Daoy (cell line): ENCODE data around the gene RALGAPA2. TPM values are rescaled to one million over a fixed set of nuclear protein-coding genes. Genes with fewer than 3 reads are reported as not detected.

Source experiments
- DNase-seq: peaks from one replicate; pipeline ENCODE4 v3.0.0-alpha.2; 2015; ENCODE audit warnings: low read depth
- total RNA-seq: library from RNA; depleted of rRNA; stranded (reverse); fragments of >200 nt; shearing (Covaris generic); gene quantifications from 2 replicates; pipeline ENCODE4 v1.2.3, GENCODE V29; 2014; rRNA removed

RALGAPA2 gene
- 3.7 and 5.9 TPM in 2 replicates for total RNA-seq

GRCh38 chr20:20712474-20713243 lies at the start of gene RALGAPA2:
Gene RALGAPA2, minus strand, starts transcription at chr20:20712644. Its CDS starts 164 bp downstream, at chr20:20712480.
- DNase-seq, result peak; percentile 98

GRCh38 chr20:20761301-20761700 lies 48.9 kb upstream of the RALGAPA2 start:
- no peak for DNase-seq

DNA sequence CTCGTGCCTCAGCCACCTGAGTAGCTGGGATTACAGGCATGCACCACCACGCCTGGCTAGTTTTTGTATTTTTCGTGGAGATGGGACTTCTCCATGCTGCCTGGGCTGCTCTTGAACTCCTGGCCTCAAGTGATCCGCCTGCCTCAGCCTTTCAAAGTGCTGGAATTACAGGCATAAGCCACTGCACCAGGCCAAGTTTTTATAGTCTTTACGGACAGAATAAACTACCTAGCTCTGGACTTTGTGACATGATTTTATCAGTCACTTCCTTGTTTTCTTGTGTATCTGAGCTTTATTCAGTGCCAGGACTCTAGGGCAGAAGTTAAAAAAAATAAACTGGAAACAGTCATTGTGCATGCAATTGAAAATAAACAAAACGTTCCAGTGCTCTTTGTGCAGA lies 46.7 kb upstream of the RALGAPA2 start:
- no peak for DNase-seq

- DNase-seq, result no peak
These were observed 43.4 kb upstream of the RALGAPA2 start for GRCh38 chr20:20755674-20756319.

DNA sequence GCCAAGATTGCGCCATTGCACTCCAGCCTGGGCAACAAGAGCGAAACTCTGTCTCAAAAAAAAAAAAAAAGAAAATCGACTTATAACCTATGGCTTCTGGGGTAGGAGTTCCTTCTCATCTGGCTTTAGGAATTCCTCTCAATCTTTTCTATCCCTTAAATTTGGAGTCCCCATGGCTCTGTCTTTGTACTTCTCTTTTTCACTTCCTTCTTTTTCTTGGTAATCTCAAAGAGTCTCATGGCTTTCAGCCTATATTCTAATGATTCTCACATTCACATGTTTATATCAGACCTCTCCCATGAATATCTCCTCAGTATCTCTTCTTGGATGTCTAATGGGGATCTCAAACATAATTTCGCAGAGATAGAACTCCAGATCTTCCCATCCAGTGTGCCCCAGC lies 42.8 kb upstream of the RALGAPA2 start:
- no peak for DNase-seq

DNA sequence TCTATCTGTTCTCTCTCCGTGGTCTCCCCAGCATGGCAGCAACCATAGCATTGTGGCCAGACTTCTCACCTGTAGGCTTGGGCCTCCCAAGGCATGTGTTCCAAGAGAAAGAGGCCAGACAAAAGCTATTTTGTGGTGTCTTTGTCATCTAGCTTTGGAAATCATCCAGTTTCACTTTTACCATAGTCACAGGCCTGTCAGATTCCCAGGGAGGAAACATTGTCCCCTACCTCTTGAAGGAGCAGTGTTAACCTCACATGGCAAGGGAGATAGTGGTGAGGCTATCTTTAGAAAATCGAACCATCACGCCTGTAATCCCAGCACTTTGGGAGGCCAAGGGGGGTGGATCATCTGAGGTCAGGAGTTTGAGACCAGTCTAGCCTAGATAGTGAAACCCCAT lies 42.3 kb upstream of the RALGAPA2 start:
- no peak for DNase-seq

DNA sequence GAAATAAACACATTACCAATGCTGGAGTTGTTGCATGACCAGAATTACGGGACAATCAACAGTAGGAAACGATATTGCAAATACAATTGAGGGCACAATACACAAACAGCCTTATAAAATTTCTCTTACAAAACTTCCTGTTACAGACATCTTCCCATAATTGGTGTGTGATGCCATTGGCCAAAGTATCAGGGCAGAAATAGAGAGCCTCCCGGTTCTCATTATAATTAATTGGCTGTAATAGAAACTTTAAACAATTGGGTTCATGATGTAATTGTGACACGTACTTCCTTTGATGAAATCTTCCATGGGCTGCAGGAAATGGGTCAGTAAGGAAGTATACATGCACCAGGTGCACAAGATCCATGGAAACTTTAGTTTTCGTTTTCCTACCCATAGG lies 40.3 kb upstream of the RALGAPA2 start:
- DNase-seq, result no peak

DNA sequence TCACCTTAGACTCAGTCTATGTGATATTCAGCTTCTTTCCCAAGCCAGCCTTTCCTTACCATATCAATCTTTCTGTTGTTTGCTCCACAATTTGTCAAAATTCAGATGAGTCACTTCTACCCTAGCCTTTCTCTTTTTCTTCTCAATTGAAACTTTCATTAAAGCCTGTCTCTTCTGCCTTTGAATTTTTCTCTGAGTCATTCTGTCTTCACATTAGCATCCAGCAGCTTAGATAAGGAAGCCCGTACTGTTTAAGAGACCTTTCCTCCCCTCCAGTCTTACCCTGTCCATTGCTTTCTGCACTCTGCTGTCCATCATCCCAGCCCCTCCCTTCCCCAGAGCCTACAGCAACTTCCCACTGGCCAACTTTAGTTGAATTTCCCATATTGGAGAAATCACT lies 34.9 kb upstream of the RALGAPA2 start:
- no peak for DNase-seq

DNA sequence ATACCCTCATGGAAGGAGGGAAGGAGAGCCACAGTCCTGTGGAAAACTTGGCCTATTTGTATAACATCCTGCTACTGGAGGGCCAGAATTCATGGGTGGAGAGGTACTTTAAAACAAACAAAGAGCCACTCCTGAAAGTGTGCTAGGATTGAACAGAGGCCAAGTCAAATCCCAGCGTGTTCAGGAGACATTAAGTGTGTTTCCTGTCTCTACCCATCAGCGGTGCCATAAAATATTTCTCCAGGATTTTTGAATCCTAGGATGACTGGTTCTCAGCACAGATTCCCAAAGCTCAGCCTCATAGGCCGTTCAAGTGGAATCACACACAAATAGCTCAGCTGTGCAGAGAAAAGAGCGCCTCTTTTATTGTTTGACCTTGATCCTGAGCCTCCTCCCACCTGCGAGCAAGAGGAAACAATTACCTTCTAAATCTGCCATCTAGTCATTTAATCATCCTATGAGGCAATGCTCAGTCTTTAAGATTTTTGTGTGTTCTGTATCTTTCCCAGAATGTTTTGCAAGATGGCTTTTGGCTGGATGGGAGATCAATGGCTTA lies 31.8 kb upstream of the RALGAPA2 start:
- no peak for DNase-seq

GRCh38 chr20:20743511-20744169 lies 31.2 kb upstream of the RALGAPA2 start:
- DNase-seq, result no peak

DNA sequence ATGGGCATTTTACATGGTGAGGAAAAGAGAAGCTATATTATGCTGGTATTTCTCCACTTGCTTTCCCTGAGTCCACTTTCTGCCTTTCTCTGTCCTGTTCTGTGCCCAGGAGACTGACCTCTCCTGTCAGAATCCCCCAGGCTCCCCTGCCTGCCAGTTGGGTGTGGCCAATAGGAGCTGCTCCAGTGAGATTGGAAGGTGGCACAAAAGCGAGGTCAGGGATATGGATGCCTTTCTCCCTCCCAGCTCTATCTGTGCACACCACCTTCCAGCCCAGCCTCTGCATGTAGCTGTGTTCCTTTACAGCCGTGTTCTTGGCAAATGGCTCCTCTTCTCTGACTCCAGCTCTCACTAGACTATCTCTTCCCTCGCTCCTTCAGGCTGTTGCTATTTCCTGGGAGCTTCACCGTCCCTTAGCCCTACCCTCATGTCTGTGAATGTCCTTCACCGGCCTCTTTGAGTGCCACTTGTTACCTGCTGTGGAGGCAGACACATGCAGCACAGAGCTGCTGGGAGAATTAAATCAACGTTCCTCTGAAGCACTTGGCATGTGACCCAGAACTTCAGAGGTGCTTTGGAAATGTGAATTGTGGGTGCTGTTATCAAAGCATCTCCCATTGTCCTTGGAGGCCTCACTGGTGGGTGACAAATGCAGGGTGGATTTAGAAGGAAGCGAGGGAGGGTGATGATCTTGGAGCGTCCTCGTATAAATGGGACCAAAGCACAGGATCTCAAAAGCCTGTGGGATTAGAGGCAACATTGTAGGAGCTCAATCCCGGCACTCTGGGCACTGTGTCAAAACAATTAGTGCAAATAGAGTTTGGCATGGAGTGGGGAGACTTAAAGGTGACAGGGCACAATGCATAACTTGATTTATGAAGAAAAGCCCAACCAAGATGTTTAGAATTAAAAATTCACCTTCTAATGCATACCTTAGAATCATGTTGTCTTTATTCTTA lies 28.9 kb upstream of the RALGAPA2 start:
- no peak for DNase-seq

DNA sequence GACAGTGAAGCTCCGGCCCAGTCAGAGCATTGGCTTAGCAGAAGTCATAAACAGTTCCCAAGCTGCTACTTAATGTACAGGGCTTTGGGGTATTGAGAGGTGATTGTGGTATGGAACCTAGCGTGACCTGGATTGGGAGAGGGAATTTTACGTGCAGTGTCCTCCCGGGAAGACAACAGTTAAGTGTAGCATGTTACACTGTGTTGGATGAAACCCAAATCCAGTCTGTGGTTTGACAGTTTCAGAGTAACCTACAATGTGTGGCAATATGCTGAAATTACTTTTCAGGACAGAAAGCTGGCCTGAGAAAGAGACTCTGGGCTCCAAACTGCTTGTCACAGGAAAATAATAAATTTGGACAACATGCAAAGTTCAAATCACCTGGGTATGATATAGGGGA lies 28.1 kb upstream of the RALGAPA2 start:
- no peak for DNase-seq

DNA sequence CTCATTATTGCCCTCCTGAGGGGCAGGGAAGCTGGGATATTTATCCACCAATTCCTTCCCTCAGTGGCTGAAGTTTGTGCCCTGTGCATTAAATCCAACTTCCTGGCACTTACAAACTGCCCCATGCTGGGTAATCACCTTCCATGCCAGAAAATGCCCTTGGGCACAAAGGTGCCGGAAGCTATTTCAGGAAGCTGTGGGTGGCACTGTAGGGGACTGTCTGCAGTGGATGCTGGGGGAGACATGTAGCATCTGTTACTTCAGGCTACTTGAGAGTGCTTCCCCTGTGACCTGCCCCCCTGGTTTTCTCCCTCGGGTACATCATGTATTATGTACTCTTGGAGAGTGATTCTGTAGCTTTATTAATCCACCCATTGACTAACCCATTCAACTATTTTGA lies 24.7 kb upstream of the RALGAPA2 start:
- peak; percentile 11 for DNase-seq

DNA sequence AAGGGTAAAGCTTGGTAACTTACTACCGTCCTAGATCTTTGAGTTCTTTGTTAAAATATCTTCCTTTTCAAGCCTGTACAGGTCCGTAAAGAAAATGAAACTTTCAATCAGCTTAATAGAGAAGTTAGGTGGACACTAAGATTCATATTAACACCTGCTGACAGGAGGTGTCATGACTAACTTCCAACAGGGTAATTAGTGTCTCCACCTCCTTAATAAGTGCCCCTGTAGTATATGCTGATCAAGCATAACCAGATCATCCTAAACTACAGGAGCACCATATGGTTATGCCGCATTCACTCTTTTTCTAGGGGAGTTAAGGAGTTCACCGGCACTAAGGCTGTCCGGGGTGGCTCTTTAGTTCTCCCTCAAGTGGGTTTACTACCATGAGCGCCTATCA lies 23.9 kb upstream of the RALGAPA2 start:
- DNase-seq, result no peak

DNA sequence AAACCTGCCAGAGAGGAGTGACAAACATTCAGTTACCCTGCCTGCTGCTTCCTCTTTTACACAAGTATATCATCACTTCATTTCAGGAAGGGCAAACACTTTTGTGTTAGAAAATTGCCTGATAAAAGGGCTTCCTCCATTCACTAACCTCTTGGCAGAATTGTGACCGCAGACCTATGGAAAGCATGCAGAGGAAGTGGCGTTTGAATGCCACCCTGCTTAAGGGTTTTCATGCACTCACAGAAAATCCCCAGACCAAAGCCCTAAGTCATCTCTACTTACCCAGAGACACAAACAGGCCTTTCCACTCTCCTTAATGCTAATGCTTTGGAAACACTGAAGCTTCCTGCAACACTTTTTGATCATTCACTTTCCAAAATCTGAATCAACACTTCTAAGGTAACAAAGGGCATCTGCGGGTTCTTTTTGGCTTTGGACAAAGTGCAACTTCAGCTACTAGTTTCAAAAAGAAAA lies 22.1 kb upstream of the RALGAPA2 start:
- no peak for DNase-seq

DNA sequence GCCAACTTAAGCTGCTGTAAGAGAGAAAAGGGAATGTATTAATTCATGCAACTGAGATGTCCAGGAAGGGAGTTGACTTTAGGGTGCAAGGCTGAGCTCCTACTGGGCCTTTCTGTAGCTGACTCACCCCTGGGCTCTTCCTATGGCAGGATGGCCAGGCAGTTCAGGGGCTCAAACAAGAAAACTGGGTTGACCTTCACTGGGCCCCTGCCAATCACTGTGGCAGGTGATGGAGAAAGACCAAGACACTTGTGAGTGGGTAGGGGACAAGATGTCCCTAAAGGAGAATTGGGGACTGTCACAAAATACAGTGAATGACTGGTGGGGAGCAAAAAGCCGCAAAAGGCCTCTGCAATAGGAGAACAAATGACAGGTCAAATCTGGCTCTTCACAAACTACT lies 21.5 kb upstream of the RALGAPA2 start:
- DNase-seq, result no peak

GRCh38 chr20:20732641-20733040 lies 20.2 kb upstream of the RALGAPA2 start:
- DNase-seq, result peak; percentile 12

GRCh38 chr20:20731945-20732296 lies 19.5 kb upstream of the RALGAPA2 start:
- DNase-seq, result peak; percentile 39

GRCh38 chr20:20731000-20731944 lies 18.8 kb upstream of the RALGAPA2 start:
- DNase-seq, result peak; percentile 26

DNA sequence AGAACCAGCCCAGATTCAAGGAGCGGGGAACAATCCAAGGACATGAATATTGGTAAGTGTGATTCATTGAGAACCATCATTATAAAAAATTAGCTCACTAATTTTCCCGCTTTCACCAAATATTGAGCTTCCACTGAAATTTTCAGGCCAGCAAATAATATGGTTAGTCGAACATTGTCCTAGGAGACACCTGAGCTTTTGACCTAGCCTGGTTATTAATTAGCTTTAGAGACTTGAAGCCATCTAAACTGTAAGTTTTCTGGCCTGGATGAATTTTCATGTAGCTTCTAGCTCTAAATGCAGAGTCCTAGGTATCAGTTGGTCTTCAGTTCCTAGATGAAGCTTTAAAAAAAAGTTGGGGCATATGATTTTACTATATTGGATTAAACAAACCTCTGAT lies 17.1 kb upstream of the RALGAPA2 start:
- no peak for DNase-seq
